GM19240 (cell line): ENCODE data around the gene POGZ.
"Not testable (repeated sequence)": the region's sequence is repeated elsewhere in the genome, so short reads cannot be mapped to it uniquely, and the experiment has no call there.

Experiments used
- DNase-seq: peaks from one replicate; pipeline ENCODE4 v3.0.0; 2011; ENCODE audit warnings: low spot score; ENCODE audit not compliant: insufficient read length

POGZ gene

GRCh38 chr1:151476083-151476482 lies 16.8 kb upstream of the POGZ start:
- no peak for DNase-seq

GRCh38 chr1:151475175-151475574 lies 15.9 kb upstream of the POGZ start:
- peak; percentile 64 for DNase-seq

GRCh38 chr1:151474745-151475144 lies 15.5 kb upstream of the POGZ start:
- DNase-seq = no peak

GRCh38 chr1:151472856-151473731 lies 13.8 kb upstream of the POGZ start:
- DNase-seq = no peak

- DNase-seq = no peak
These were observed 5.7 kb upstream of the POGZ start for GRCh38 chr1:151465026-151465425.

GRCh38 chr1:151461694-151462093 lies 2.4 kb upstream of the POGZ start:
- no peak for DNase-seq

GRCh38 chr1:151458802-151459330 lies 428 bp downstream of the POGZ start:
- DNase-seq = peak; percentile 38

GRCh38 chr1:151457911-151458801 lies 1.1 kb downstream of the POGZ start:
- DNase-seq = peak; percentile 61

GRCh38 chr1:151455966-151456365 lies 3.3 kb downstream of the POGZ start:
- no peak for DNase-seq

GRCh38 chr1:151455231-151455630 lies 4.1 kb downstream of the POGZ start:
- no peak for DNase-seq

GRCh38 chr1:151447696-151448095 lies 11.6 kb downstream of the POGZ start:
- DNase-seq = no peak

GRCh38 chr1:151444783-151445177 lies 14.5 kb downstream of the POGZ start:
- no peak for DNase-seq

GRCh38 chr1:151443846-151444782 lies 15.2 kb downstream of the POGZ start:
- DNase-seq = peak; percentile 56

- not testable (repeated sequence) for DNase-seq
These were observed 21.9 kb downstream of the POGZ start for GRCh38 chr1:151437396-151437795.

GRCh38 chr1:151436985-151437384 lies 22.3 kb downstream of the POGZ start:
- no peak for DNase-seq

GRCh38 chr1:151435174-151435573 lies 24.1 kb downstream of the POGZ start:
- no peak for DNase-seq

GRCh38 chr1:151433827-151434226 lies 25.5 kb downstream of the POGZ start:
- DNase-seq = not testable (repeated sequence)

- no peak for DNase-seq
These were observed 31.2 kb downstream of the POGZ start for GRCh38 chr1:151428068-151428467.

- no peak for DNase-seq
These were observed 34.2 kb downstream of the POGZ start for GRCh38 chr1:151425103-151425502.

- no peak for DNase-seq
These were observed 39.5 kb downstream of the POGZ start for GRCh38 chr1:151419819-151420218.

GRCh38 chr1:151418081-151418480 lies 41.2 kb downstream of the POGZ start:
- no peak for DNase-seq
